Liver (tissue), 9 donors: ENCODE data around the gene ZC3HAV1. TPM values are rescaled to one million over a fixed set of nuclear protein-coding genes. Genes with fewer than 3 reads are reported as not detected.

Experiments used
- DNase-seq: peaks from one replicate; pipeline ENCODE4 v3.0.0-alpha.2; 2017; ENCODE audit warnings: low spot score
- H3K27ac ChIP-seq, 2 donors: one replicate each; pipeline ENCODE4 v1.7.0; 2013; ENCODE audit warnings: inconsistent platforms in 2 of 2, low read length in 2 of 2, control low read depth in 1 of 2, low read depth in 1 of 2, mild to moderate bottlenecking in 1 of 2
- H3K27me3 ChIP-seq, 4 donors: one replicate each; pipeline versions ENCODE4 v1.6.1 to v1.7.0; 2013; ENCODE audit warnings: low read length in 3 of 4, inconsistent platforms in 1 of 4, mild to moderate bottlenecking in 1 of 4, moderate library complexity in 1 of 4; ENCODE audit not compliant: control insufficient read depth in 4 of 4, insufficient read depth in 4 of 4
- H3K36me3 ChIP-seq, 4 donors: one replicate each; pipeline versions ENCODE4 v1.6.1 to v1.7.0; 2013; ENCODE audit warnings: low read length in 3 of 4, mild to moderate bottlenecking in 3 of 4, low read depth in 1 of 4, moderate library complexity in 1 of 4; ENCODE audit not compliant: control insufficient read depth in 4 of 4, insufficient read depth in 3 of 4
- H3K4me1 ChIP-seq, 4 donors: one replicate each; pipeline versions ENCODE4 v1.6.1 to v1.7.0; 2013; ENCODE audit warnings: low read length in 3 of 4, mild to moderate bottlenecking in 3 of 4, moderate library complexity in 1 of 4; ENCODE audit not compliant: control insufficient read depth in 4 of 4, insufficient read depth in 4 of 4
- H3K4me3 ChIP-seq, 3 donors: one replicate each; pipeline versions ENCODE4 v1.6.1 to v1.7.0; 2013; ENCODE audit warnings: low read length in 3 of 3, control low read depth in 1 of 3, low read depth in 1 of 3, mild to moderate bottlenecking in 1 of 3
- H3K9ac ChIP-seq, 2 donors: one replicate each; pipeline ENCODE4 v1.7.0; 2013; ENCODE audit warnings: low read length in 2 of 2, mild to moderate bottlenecking in 2 of 2, moderate library complexity in 2 of 2, control low read depth in 1 of 2, low read depth in 1 of 2
- H3K9me3 ChIP-seq, 4 donors: one replicate each; pipeline versions ENCODE4 v1.6.1 to v1.7.0; 2013; ENCODE audit warnings: low read length in 3 of 4; ENCODE audit not compliant: control insufficient read depth in 4 of 4
- EGR1 ChIP-seq, 2 donors: IDR thresholded peaks; 2 replicates each; pipeline ENCODE4 v1.6.1; 2016 to 2018; ENCODE audit warnings: antibody characterized with exemption in 2 of 2, low read depth in 2 of 2
- FOXA1 ChIP-seq: IDR thresholded peaks from 2 replicates; pipeline ENCODE4 v1.6.1; 2016; ENCODE audit warnings: antibody characterized with exemption
- FOXA2 ChIP-seq: IDR thresholded peaks from 2 replicates; pipeline ENCODE4 v1.6.1; 2016; ENCODE audit warnings: antibody characterized with exemption
- GABPA ChIP-seq, 2 donors: IDR thresholded peaks in 1 of 2; conservative IDR thresholded peaks in 1 of 2; 2 replicates each; pipeline ENCODE4 v1.6.1; 2016; ENCODE audit warnings: antibody characterized with exemption in 2 of 2, mild to moderate bottlenecking in 1 of 2, moderate library complexity in 1 of 2
- HNF4A ChIP-seq, 2 donors: conservative IDR thresholded peaks; 2 replicates each; pipeline ENCODE4 v1.6.1; 2016; ENCODE audit warnings: antibody characterized with exemption in 2 of 2, mild to moderate bottlenecking in 2 of 2
- JUND ChIP-seq, 2 donors: IDR thresholded peaks; 2 replicates each; pipeline ENCODE4 v1.6.1; 2016; ENCODE audit warnings: antibody characterized with exemption in 2 of 2
- NR2F2 ChIP-seq: IDR thresholded peaks from 2 replicates; pipeline ENCODE4 v1.6.1; 2016; ENCODE audit warnings: antibody characterized with exemption
- RAD21 ChIP-seq, 2 donors: IDR thresholded peaks; 2 replicates each; pipeline ENCODE4 v1.6.1; 2016; ENCODE audit warnings: antibody characterized with exemption in 2 of 2, mild to moderate bottlenecking in 2 of 2
- RXRA ChIP-seq, 2 donors: IDR thresholded peaks; 2 replicates each; pipeline ENCODE4 v1.6.1; 2017 to 2018; ENCODE audit warnings: antibody characterized with exemption in 2 of 2, mild to moderate bottlenecking in 1 of 2
- SP1 ChIP-seq: IDR thresholded peaks from 2 replicates; pipeline ENCODE4 v1.6.1; 2018; ENCODE audit warnings: antibody characterized with exemption, mild to moderate bottlenecking
- TAF1 ChIP-seq: conservative IDR thresholded peaks from 2 replicates; pipeline ENCODE4 v1.6.1; 2016; ENCODE audit warnings: antibody characterized with exemption, mild to moderate bottlenecking
- WGBS: extraction: QIAGEN DNeasy Blood & Tissue Kit; methylation state at CpG from one replicate; pipeline ENCODE4 v1.1.7; 2013; 5-methylcytosine and 5-hydroxymethylcytosine counted together
- polyA plus RNA-seq, 2 donors: library from polyadenylated mRNA; stranded (reverse) in 1 of 2; unstranded in 1 of 2; fragments of 200-250 nt in 1 of 2; fragments of >200 nt in 1 of 2; fragmentation: Nextera tagmentation in 1 of 2; extraction: Ambion mirVana in 1 of 2; gene quantifications; one replicate each; pipeline versions ENCODE4 v1.2.1 to v1.2.3, GENCODE V29; 2013 to 2015
- total RNA-seq, 2 donors: library from RNA; depleted of rRNA; stranded (reverse); fragments of >200 nt; gene quantifications; one replicate each; pipeline ENCODE4 v1.2.3, GENCODE V29; 2014
- TF ChIP-seq, protein P1 (sequence below): IDR thresholded peaks from 2 replicates; pipeline ENCODE4 v1.6.1; 2016; ENCODE audit warnings: antibody characterized with exemption
- TF ChIP-seq, protein P2 (sequence below): IDR thresholded peaks from 2 replicates; pipeline ENCODE4 v1.6.1; 2016; ENCODE audit warnings: antibody characterized with exemption, mild to moderate bottlenecking
- TF ChIP-seq, protein P3 (sequence below): IDR thresholded peaks from 2 replicates; pipeline ENCODE4 v1.6.1; 2016; ENCODE audit warnings: antibody characterized with exemption
- TF ChIP-seq, protein P4 (sequence below): fragments of 150-350 bp; IDR thresholded peaks from 2 replicates; pipeline ENCODE4 v1.5.1; 2017; ENCODE audit warnings: improper control_type of control experiment, low read depth, low read length; ENCODE audit not compliant: missing input control
- donor health status: healthy.
- donor health status: healthy.
- donor health status: healthy.
- donor health status: healthy.
- donor health status: healthy.

ZC3HAV1 gene
- total and polyA plus RNA-seq, 4 donors = 6.6 to 40.5 (median 16.5) TPM

DNA sequence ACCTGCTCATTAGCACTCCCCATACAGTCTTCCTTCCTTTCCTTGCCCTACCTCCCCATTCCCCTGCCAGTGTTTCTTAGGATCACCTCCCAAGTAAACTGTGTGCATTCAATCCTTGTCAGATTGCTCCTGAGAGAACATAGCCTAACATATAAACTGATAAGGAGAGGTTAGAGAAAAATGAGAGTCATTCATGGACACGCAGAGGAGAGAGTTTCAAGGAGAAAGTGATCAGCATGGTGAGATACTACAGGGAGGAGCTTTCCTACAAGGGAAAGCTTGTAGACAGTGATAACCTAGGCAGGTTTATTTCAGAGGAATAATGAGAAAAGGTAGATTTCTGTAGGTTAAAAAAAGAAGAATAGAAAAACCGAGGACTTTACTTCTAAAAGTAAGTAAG lies 70.8 kb downstream of the ZC3HAV1 start:
- Histone ChIP-seq H3K4me3 (no peak overlapping the region), H3K4me1 (peaks cover 0 to 9% (median 6%) of the 10 kb centered on the region in 4 donors), H3K9me3 (no peaks in the 10 kb centered on the region), H3K27me3 (no peaks in the 10 kb centered on the region), H3K27ac (no peak overlapping the region), H3K9ac (no peak overlapping the region), H3K36me3 (peaks cover 0 to under 1% (median 0%) of the 10 kb centered on the region in 4 donors)
- WGBS = 93% methylated on average over 2 of the region's 2 CpGs
- TF ChIP-seq JUND (IDR thresholded peaks at IDR 0.05) (no peak), HNF4A (conservative IDR thresholded peaks at IDR 0.05) (no peak)
- no peak for DNase-seq

DNA sequence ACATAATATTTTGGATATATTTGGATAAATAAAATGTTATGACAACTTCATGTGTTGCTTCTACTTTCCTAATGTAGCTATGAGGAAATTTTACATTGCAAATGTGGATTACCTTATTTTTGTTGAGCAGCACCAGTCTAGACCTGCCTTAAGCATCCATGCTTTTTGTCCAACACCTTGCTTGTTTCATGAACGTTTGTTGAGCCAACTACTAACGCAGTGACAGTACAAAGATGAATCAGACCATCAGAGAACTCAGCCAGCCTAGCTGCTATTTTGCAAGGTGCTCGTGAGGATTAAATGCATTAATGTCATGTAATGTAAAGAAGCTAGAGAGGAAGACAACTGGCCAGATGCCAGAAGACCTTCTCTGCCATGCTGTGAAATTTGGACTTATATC lies 72.6 kb downstream of the ZC3HAV1 start:
- Histone ChIP-seq H3K36me3 (no peaks in the 10 kb centered on the region), H3K4me3 (no peak overlapping the region), H3K27ac (no peak overlapping the region), H3K4me1 (peaks cover 0 to 9% (median 6%) of the 10 kb centered on the region in 4 donors), H3K27me3 (no peaks in the 10 kb centered on the region), H3K9me3 (no peaks in the 10 kb centered on the region), H3K9ac (no peak overlapping the region)
- TF ChIP-seq, protein P1, sequence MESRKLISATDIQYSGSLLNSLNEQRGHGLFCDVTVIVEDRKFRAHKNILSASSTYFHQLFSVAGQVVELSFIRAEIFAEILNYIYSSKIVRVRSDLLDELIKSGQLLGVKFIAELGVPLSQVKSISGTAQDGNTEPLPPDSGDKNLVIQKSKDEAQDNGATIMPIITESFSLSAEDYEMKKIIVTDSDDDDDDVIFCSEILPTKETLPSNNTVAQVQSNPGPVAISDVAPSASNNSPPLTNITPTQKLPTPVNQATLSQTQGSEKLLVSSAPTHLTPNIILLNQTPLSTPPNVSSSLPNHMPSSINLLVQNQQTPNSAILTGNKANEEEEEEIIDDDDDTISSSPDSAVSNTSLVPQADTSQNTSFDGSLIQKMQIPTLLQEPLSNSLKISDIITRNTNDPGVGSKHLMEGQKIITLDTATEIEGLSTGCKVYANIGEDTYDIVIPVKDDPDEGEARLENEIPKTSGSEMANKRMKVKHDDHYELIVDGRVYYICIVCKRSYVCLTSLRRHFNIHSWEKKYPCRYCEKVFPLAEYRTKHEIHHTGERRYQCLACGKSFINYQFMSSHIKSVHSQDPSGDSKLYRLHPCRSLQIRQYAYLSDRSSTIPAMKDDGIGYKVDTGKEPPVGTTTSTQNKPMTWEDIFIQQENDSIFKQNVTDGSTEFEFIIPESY = no peak
- TF ChIP-seq NR2F2 (no peak), GABPA (IDR thresholded peaks at IDR 0.05 in 1 of 2, conservative IDR thresholded peaks at IDR 0.05 in 1 of 2) (no peak), RAD21 (IDR thresholded peaks at IDR 0.05) (no peak), FOXA2 (no peak), FOXA1 (no peak), TAF1 (no peak), JUND (IDR thresholded peaks at IDR 0.05) (no peak), EGR1 (IDR thresholded peaks at IDR 0.05; ENCODE audit: low read depth in 2 of 2) (no peak), SP1 (no peak), RXRA (IDR thresholded peaks at IDR 0.05) (no peak)
- TF ChIP-seq, protein P2, sequence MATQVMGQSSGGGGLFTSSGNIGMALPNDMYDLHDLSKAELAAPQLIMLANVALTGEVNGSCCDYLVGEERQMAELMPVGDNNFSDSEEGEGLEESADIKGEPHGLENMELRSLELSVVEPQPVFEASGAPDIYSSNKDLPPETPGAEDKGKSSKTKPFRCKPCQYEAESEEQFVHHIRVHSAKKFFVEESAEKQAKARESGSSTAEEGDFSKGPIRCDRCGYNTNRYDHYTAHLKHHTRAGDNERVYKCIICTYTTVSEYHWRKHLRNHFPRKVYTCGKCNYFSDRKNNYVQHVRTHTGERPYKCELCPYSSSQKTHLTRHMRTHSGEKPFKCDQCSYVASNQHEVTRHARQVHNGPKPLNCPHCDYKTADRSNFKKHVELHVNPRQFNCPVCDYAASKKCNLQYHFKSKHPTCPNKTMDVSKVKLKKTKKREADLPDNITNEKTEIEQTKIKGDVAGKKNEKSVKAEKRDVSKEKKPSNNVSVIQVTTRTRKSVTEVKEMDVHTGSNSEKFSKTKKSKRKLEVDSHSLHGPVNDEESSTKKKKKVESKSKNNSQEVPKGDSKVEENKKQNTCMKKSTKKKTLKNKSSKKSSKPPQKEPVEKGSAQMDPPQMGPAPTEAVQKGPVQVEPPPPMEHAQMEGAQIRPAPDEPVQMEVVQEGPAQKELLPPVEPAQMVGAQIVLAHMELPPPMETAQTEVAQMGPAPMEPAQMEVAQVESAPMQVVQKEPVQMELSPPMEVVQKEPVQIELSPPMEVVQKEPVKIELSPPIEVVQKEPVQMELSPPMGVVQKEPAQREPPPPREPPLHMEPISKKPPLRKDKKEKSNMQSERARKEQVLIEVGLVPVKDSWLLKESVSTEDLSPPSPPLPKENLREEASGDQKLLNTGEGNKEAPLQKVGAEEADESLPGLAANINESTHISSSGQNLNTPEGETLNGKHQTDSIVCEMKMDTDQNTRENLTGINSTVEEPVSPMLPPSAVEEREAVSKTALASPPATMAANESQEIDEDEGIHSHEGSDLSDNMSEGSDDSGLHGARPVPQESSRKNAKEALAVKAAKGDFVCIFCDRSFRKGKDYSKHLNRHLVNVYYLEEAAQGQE = no peak
- TF ChIP-seq, protein P3, sequence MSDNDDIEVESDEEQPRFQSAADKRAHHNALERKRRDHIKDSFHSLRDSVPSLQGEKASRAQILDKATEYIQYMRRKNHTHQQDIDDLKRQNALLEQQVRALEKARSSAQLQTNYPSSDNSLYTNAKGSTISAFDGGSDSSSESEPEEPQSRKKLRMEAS = no peak
- TF ChIP-seq, protein P4, sequence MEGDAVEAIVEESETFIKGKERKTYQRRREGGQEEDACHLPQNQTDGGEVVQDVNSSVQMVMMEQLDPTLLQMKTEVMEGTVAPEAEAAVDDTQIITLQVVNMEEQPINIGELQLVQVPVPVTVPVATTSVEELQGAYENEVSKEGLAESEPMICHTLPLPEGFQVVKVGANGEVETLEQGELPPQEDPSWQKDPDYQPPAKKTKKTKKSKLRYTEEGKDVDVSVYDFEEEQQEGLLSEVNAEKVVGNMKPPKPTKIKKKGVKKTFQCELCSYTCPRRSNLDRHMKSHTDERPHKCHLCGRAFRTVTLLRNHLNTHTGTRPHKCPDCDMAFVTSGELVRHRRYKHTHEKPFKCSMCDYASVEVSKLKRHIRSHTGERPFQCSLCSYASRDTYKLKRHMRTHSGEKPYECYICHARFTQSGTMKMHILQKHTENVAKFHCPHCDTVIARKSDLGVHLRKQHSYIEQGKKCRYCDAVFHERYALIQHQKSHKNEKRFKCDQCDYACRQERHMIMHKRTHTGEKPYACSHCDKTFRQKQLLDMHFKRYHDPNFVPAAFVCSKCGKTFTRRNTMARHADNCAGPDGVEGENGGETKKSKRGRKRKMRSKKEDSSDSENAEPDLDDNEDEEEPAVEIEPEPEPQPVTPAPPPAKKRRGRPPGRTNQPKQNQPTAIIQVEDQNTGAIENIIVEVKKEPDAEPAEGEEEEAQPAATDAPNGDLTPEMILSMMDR = no peak
- 79% methylated on average over 3 of the region's 3 CpGs for WGBS
- DNase-seq = no peak
